T-cell (primary cell): Measurements from ENCODE around the gene TRIM33. TPM values are rescaled to one million over a fixed set of nuclear protein-coding genes. Genes with fewer than 3 reads are reported as not detected.
A peak's percentile ranks its signal among the peaks of the same experiment; 100 is the strongest.

ENCODE experiments used
- ATAC-seq, 4 experiments: fragments of 200-7000 bp in 3 of 4; fragments of 150-1000 bp in 1 of 4; cut with Tn5 transposase; replicated peaks in 1 of 4; 1 replicate in 3 of 4; 2 replicates in 1 of 4; pipeline ENCODE4 v1.10.0; 2021; ENCODE audit warnings: moderate library complexity in 3 of 4, mild to moderate bottlenecking in 2 of 4, moderate number of reproducible peaks in 1 of 4
- CTCF ChIA-PET, 2 donors: fragments of 300-600 bp; sonication (Branson Sonifier 250); formaldehyde crosslinking; loops; one replicate each; lab custom pipeline; 2022; ENCODE audit warnings: antibody characterized with exemption in 2 of 2; lab: Charles Lee
- POLR2A ChIA-PET, 2 donors: fragments of 300-600 bp; sonication (Branson Sonifier 250); formaldehyde crosslinking; loops; one replicate each; lab custom pipeline; 2022; ENCODE audit warnings: antibody characterized with exemption in 2 of 2; lab: Charles Lee
- DNase-seq, 35 experiments: peaks; one replicate each; pipeline versions ENCODE4 v3.0.0 to v3.0.0-alpha.2; 2013 to 2023
- H3K27ac ChIP-seq: one replicate; pipeline ENCODE4 v1.5.1; 2013; ENCODE audit warnings: low read length
- H3K27me3 ChIP-seq, 2 experiments: replicated peaks in 1 of 2; 1 replicate in 1 of 2; 2 replicates in 1 of 2; pipeline versions ENCODE4 v1.6.1 to v1.7.0; 2013; ENCODE audit warnings: low read length in 1 of 2, mixed read lengths in 1 of 2; ENCODE audit not compliant: control insufficient read depth in 2 of 2, insufficient read depth in 2 of 2; ENCODE audit errors: extremely low read depth in 1 of 2
- H3K36me3 ChIP-seq, 2 donors: 1 replicate in 1 of 2; 2 replicates in 1 of 2; pipeline versions ENCODE4 v1.6.1 to v1.7.0; 2013; ENCODE audit warnings: low read length in 1 of 2; ENCODE audit not compliant: control insufficient read depth in 2 of 2, insufficient read depth in 1 of 2; ENCODE audit errors: extremely low read depth in 1 of 2
- H3K4me1 ChIP-seq, 2 experiments: 1 replicate in 1 of 2; 2 replicates in 1 of 2; pipeline versions ENCODE4 v1.6.1 to v1.7.0; 2013; ENCODE audit warnings: low read length in 2 of 2, mixed read lengths in 1 of 2; ENCODE audit not compliant: insufficient read depth in 2 of 2, control insufficient read depth in 1 of 2; ENCODE audit errors: extremely low read depth in 1 of 2
- H3K4me3 ChIP-seq, 2 donors: 1 replicate in 1 of 2; 2 replicates in 1 of 2; pipeline versions ENCODE4 v1.5.1 to v1.7.0; 2013; ENCODE audit warnings: mild to moderate bottlenecking in 2 of 2, low read length in 1 of 2, moderate library complexity in 1 of 2; ENCODE audit not compliant: control insufficient read depth in 1 of 2; ENCODE audit errors: extremely low read depth in 1 of 2
- H3K9me3 ChIP-seq: 2 replicates; pipeline ENCODE4 v1.7.0; 2013
- H3K27ac Mint-ChIP-seq, 2 donors: one replicate each; pipeline ENCODE4 v1.8.0; 2020 to 2021; ENCODE audit warnings: mild to moderate bottlenecking in 2 of 2, mixed read lengths in 2 of 2
- H3K27me3 Mint-ChIP-seq, 2 donors: one replicate each; pipeline ENCODE4 v1.8.0; 2021 to 2022; ENCODE audit warnings: mixed read lengths in 2 of 2
- H3K36me3 Mint-ChIP-seq: one replicate; pipeline ENCODE4 v1.8.0; 2021; ENCODE audit warnings: mixed read lengths
- H3K4me1 Mint-ChIP-seq, 3 donors: one replicate each; pipeline ENCODE4 v1.8.0; 2020 to 2022; ENCODE audit warnings: mixed read lengths in 3 of 3, mild to moderate bottlenecking in 1 of 3
- H3K4me3 Mint-ChIP-seq, 3 donors: one replicate each; pipeline ENCODE4 v1.8.0; 2020 to 2022; ENCODE audit warnings: mild to moderate bottlenecking in 3 of 3, mixed read lengths in 3 of 3, moderate library complexity in 3 of 3
- H3K9me3 Mint-ChIP-seq, 3 donors: one replicate each; pipeline ENCODE4 v1.8.0; 2020 to 2022; ENCODE audit warnings: mixed read lengths in 3 of 3
- WGBS: methylation state at CpG from one replicate; pipeline ENCODE4 v1.1.5; 2013; ENCODE audit warnings: missing lambda C conversion rate; ENCODE audit not compliant: insufficient coverage; 5-methylcytosine and 5-hydroxymethylcytosine counted together
- total RNA-seq, 35 experiments: library from RNA in 6 of 35; stranded (reverse) in 6 of 35; fragments of 120-200 nt in 1 of 35; gene quantifications; one replicate each; pipeline versions ENCODE4 v1.2.1 to v1.2.4 and lab custom pipeline; 2013 to 2026

TRIM33 gene
- total RNA-seq (10 to 100 TPM; 41.6 to 60.6 (median 47.3) TPM), total RNA-seq (lab: John Stamatoyannopoulos, UW) (86.4 to 158 (median 112) reads per million in 29 experiments)
- 55.6 TPM for total RNA-seq (2013)

DNA sequence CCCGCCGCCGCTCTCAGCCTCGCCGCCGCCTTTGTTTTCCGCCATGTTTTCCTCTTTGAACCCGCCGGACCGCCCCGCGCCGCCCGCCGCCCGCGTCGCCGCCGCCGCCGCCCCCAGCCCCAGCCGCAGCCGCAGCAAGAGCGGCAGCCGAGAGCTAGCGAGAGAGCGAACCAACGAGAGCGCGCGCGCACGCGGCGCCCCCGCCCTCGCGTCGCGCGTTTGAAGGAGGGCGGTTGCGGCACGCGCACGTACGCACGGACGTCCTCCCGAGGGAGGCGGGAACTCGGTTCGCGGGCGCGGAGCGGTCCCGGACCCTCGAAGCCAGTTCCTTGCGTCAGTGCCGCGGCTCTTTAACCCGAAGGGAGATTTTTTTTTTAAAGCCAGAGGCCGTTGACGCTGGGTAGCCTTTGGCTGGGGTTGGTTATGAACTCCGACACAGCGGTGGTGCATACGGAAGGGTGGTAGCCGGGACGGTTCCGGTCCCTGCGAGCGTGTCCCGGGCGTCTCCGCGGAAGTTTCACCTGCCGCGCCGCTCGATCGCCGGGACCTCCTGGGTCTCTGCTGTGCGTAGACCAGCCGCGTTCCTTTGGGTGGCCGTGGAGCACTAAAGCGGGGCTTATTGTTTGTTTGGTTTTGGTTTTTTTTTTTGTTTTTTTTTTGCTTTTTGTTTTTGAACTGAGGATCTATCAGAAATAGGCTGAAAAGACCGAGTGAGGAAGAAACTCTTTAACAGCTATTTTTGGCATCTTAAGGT is at the start of gene TRIM33:
Gene TRIM33 (minus strand): TSS at position 172 of the 754 bp plus-strand sequence. CDS start 127 bp downstream, at position 45.
- under 1% methylated on average over 89 of the region's 90 CpGs for WGBS
- Histone ChIP-seq H3K27ac (peak within 1 kb of the TSS; percentile 96), H3K4me3 (peak within 1 kb of the TSS; percentile 89), H3K36me3 (peaks cover 0 to 8% of the 10 kb centered on the region in 2 donors), H3K27me3 (no peaks in the 10 kb centered on the region), H3K4me1 (peaks cover 25 to 35% of the 10 kb centered on the region in 2 experiments), H3K9me3 (no peaks in the 10 kb centered on the region)
- Mint-ChIP-seq H3K4me3 (peak within 1 kb of the TSS; percentile 87 to 99 (median 98)), H3K27ac (peak within 1 kb of the TSS; percentile 99), H3K9me3 (no peaks in the 10 kb centered on the region), H3K36me3 (peaks cover 6% of the 10 kb centered on the region), H3K27me3 (no peaks in the 10 kb centered on the region), H3K4me1 (peaks cover 48 to 54% (median 49%) of the 10 kb centered on the region in 3 donors)
- CTCF ChIA-PET, result interaction anchor here (0.7 to 1.7 kb wide), 6 partner anchors 34 to 1438 kb away, joined by 3 to 5 read pairs (median 4); partner anchors contain the start of genes BCAS2 (in 1 of the 2), LRIG2 (in 1 of the 2) and NRAS (in 1 of the 2)
- POLR2A ChIA-PET, result interaction anchor here (0.5 to 2.5 kb wide), 16 partner anchors 11 to 1128 kb away, joined by 3 to 16 read pairs (median 4); partner anchors contain the start of genes AP4B1 (in 1 of the 2), BCAS2 (in 1 of the 2), CSDE1 (in 1 of the 2) and SIKE1 (in 1 of the 2)
- peak; percentile 86 to 98 (median 90) for DNase-seq
- ATAC-seq, result peak; percentile 80 to 86 (median 81)

DNA sequence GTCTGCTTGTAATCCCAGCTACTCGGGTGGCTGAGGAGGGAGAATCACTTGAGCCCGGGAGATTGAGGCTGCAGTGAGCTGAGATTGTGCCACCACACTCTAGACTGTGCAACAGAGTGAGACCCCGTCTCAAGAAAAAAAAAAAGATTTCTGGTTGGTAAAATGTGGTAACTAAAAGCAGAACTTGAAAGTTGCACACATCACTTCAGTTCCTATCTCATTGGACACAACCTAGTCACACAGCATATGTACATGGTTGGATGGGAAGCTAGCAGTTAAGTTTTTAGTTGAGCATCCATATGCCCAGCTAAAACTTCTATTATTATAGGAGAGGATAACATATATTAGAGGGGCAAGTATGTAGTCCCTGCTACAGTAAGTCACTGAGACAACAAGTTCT is 48.4 kb upstream of the TRIM33 start:
- no peak for ATAC-seq
- Mint-ChIP-seq H3K27ac (no peak overlapping the region), H3K27me3 (no peaks in the 10 kb centered on the region), H3K9me3 (no peaks in the 10 kb centered on the region), H3K4me3 (no peak overlapping the region), H3K4me1 (peaks cover 0 to 2% (median 0%) of the 10 kb centered on the region in 3 donors), H3K36me3 (peaks cover 6% of the 10 kb centered on the region)
- Histone ChIP-seq H3K4me3 (no peak overlapping the region), H3K9me3 (no peaks in the 10 kb centered on the region), H3K27me3 (no peaks in the 10 kb centered on the region), H3K36me3 (no peaks in the 10 kb centered on the region), H3K4me1 (no peaks in the 10 kb centered on the region), H3K27ac (no peak overlapping the region)
- DNase-seq, result no peak
- 90% methylated on average over 2 of the region's 3 CpGs for WGBS
- ChIA-PET CTCF (interaction anchor here (0.6 to 1.4 kb wide), 5 partner anchors 131 to 582 kb away, joined by 3 to 4 read pairs (median 3); no protein-coding TSS in a partner anchor), POLR2A (no interaction called here)

DNA sequence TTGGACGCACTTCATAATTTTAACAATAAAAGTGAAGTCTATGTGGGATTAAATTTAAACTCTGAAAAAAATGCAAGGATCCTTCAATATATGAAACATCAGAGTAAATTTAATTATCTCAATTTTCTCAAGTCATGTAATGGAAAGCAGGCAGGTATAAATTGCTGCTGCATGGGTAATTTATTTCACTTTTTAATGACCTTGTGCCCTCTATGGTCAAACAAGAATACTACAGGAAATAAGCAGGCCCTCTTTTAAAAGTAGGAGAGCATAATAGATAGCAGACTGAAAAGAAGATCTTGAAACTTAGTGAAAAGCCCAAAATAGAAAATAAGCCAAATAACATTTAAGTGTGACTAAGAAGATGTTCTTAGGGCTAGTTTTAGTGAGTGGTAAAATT is 47.5 kb upstream of the TRIM33 start:
- no CpG with 5 or more reads among the region's 1 CpG for WGBS
- no peak overlapping the region for H3K27ac Mint-ChIP-seq

DNA sequence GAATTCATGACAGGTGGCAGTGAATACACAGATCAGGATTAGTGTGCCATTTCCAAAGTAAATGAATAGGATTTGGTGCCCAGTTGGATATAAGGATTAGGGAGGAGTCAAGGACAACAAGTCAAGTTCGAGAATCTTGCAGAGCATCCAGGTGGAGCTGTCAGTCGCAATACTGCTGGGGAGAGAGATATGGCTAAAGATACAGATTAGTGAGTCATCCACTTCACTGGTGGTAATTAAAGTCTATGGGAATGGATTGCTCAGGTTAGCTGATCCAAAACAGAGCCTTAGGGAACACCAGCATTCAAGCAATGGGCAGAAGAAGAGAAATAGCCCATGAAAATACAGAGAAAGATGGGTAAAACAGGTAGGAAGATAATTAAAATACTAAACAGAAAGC is 43.6 kb upstream of the TRIM33 start:
- Histone ChIP-seq H3K27me3 (no peaks in the 10 kb centered on the region), H3K4me1 (no peaks in the 10 kb centered on the region), H3K4me3 (no peak overlapping the region), H3K9me3 (no peaks in the 10 kb centered on the region), H3K27ac (no peak overlapping the region), H3K36me3 (no peaks in the 10 kb centered on the region)
- Mint-ChIP-seq H3K36me3 (no peaks in the 10 kb centered on the region), H3K9me3 (no peaks in the 10 kb centered on the region), H3K27me3 (no peaks in the 10 kb centered on the region), H3K27ac (no peak overlapping the region), H3K4me3 (no peak overlapping the region), H3K4me1 (no peaks in the 10 kb centered on the region)
- DNase-seq, result no peak
- POLR2A ChIA-PET, result no interaction called here
- WGBS, result 90% methylated on average over 2 of the region's 2 CpGs
- ATAC-seq, result no peak
- CTCF ChIA-PET, result interaction anchor here (0.6 to 1.2 kb wide), 2 partner anchors 11 to 1443 kb away, joined by 3 to 4 read pairs; no protein-coding TSS in a partner anchor

More for the DNA sequence above, 47.5 kb upstream of the TRIM33 start:
- Mint-ChIP-seq H3K4me3 (no peak overlapping the region), H3K36me3 (peaks cover 3% of the 10 kb centered on the region), H3K4me1 (peaks cover 0 to 2% (median 0%) of the 10 kb centered on the region in 3 donors), H3K27me3 (no peaks in the 10 kb centered on the region), H3K9me3 (no peaks in the 10 kb centered on the region)
- Histone ChIP-seq H3K9me3 (no peaks in the 10 kb centered on the region), H3K27ac (no peak overlapping the region), H3K4me3 (no peak overlapping the region), H3K27me3 (no peaks in the 10 kb centered on the region), H3K4me1 (no peaks in the 10 kb centered on the region), H3K36me3 (no peaks in the 10 kb centered on the region)
- DNase-seq, result peak in 1 of 35 experiments; percentile 39
- ChIA-PET CTCF (no interaction called here), POLR2A (no interaction called here)
- peak in 2 of 4 experiments; percentile 51 to 58 for ATAC-seq

DNA sequence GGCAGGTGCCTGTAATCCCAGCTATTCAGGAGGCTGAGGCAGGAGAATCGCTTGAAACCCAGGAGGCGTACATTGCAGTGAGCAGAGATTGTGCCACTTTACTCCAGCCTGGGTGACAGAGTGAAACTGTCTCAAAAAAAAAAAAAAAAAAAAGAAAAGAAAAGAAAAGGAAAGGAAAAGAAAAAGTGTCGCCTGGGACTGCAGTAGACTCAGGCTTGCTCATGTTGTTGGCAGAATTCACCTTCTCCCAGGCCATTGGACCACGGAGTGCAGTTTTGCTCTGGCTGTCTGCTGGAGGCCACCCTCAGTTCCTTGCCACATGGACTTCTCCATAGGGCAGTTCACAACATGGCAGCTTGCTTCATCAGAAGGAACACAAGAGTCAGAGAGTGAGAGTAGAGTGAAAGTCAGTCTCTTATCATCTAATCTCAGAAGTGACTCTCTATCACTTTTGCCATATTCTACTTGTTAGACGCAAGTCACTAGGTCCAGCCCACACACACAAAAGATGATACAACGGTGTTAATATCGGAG is 41.2 kb upstream of the TRIM33 start:
- Mint-ChIP-seq H3K4me3 (no peak overlapping the region), H3K9me3 (no peaks in the 10 kb centered on the region), H3K27ac (no peak overlapping the region), H3K4me1 (no peaks in the 10 kb centered on the region), H3K36me3 (no peaks in the 10 kb centered on the region), H3K27me3 (no peaks in the 10 kb centered on the region)
- H3K4me1 ChIP-seq, result no peaks in the 10 kb centered on the region
- no peak overlapping the region for H3K27ac ChIP-seq
- H3K36me3 ChIP-seq, result no peaks in the 10 kb centered on the region
- no peak for ATAC-seq
- WGBS, result 94% methylated on average over 3 of the region's 7 CpGs
- DNase-seq, result no peak
- no peak overlapping the region for H3K4me3 ChIP-seq
- H3K27me3 ChIP-seq, result peaks cover 0 to 3% of the 10 kb centered on the region in 2 experiments
- H3K9me3 ChIP-seq, result no peaks in the 10 kb centered on the region
- ChIA-PET CTCF (interaction anchor here in 1 of 2 donors (0.7 kb wide), 2 partner anchors 12 to 93 kb away, joined by 5 to 7 read pairs; no protein-coding TSS in a partner anchor), POLR2A (no interaction called here)

DNA sequence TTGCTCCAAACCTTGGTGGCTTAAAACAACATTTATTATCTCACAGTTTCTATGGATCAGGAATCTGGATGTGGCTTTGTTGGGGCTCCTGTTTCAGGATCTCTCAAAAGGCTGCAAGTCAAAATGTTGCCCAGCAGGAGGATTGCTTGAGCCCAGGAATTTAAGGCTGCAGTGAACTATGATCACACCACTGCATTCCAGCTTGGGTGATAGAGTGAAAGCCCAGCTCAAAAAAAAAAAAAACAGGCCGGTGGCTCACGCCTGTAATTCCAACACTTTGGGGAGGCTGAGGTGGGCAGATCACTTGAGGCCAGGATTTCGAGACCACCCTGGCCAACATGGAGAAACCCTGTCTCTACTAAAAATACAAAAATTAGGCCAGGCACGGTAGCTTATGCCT is 40.4 kb upstream of the TRIM33 start:
- DNase-seq (no peak), ATAC-seq (no peak)
- WGBS, result no CpG with 5 or more reads among the region's 4 CpGs
- Histone ChIP-seq H3K4me3 (no peak overlapping the region), H3K27me3 (peaks cover 0 to 3% of the 10 kb centered on the region in 2 experiments), H3K4me1 (no peaks in the 10 kb centered on the region), H3K36me3 (no peaks in the 10 kb centered on the region), H3K27ac (no peak overlapping the region), H3K9me3 (no peaks in the 10 kb centered on the region)
- Mint-ChIP-seq H3K36me3 (no peaks in the 10 kb centered on the region), H3K4me3 (no peak overlapping the region), H3K9me3 (no peaks in the 10 kb centered on the region), H3K27me3 (no peaks in the 10 kb centered on the region), H3K27ac (no peak overlapping the region), H3K4me1 (no peaks in the 10 kb centered on the region)
- CTCF ChIA-PET, result interaction anchor here (0.6 to 0.7 kb wide), 2 partner anchors 30 to 92 kb away, joined by 3 to 5 read pairs; no protein-coding TSS in a partner anchor
- POLR2A ChIA-PET, result interaction anchor here (0.6 kb wide), 2 partner anchors 19 to 120 kb away, joined by 3 to 4 read pairs; no protein-coding TSS in a partner anchor
